ENCODE measurements around the gene PTPN3.

PTPN3 gene

DNA sequence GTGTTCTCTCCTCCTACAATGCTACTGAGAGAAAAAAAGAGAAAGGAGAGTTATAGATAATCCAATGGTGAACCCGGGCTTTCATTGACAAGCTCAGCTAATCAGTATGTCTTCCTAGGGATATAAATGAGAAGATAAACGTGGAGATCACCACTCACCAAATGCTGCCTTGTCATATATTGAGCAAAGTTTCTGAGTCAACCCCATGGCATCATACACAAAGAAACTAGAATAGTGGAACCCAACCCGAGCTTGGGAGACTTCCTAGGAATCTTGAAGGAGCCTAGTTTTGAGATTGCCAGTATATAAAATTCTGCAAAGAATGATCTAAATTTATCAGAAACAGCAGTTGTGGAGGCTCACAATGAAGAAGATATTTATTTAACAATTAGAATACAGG lies 47.8 kb downstream of the PTPN3 start:
- DNase-seq, result no peak

- no peak for DNase-seq
Measured at GRCh38 chr9:109449036-109449798, 48.9 kb downstream of the PTPN3 start.

DNA sequence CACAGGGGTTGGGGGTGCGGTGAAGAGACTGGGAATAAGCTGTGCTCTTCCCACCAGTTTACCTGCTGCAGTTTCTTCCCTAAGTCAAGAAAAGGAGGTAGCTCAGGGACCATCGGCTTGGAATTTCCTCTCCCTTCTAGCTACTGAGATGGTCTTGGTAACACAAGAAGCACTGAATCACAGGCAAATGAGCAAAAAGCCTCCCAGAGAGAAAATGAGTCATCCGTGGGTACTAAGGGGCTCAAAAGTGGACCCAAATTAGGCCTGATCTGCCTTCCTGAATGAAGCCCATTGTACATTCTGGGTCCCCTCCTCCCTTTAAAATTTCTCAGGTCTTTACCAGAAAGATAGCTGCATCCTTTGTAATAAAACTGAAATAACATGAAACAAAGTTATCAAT lies 49.9 kb downstream of the PTPN3 start:
- DNase-seq, result no peak

DNA sequence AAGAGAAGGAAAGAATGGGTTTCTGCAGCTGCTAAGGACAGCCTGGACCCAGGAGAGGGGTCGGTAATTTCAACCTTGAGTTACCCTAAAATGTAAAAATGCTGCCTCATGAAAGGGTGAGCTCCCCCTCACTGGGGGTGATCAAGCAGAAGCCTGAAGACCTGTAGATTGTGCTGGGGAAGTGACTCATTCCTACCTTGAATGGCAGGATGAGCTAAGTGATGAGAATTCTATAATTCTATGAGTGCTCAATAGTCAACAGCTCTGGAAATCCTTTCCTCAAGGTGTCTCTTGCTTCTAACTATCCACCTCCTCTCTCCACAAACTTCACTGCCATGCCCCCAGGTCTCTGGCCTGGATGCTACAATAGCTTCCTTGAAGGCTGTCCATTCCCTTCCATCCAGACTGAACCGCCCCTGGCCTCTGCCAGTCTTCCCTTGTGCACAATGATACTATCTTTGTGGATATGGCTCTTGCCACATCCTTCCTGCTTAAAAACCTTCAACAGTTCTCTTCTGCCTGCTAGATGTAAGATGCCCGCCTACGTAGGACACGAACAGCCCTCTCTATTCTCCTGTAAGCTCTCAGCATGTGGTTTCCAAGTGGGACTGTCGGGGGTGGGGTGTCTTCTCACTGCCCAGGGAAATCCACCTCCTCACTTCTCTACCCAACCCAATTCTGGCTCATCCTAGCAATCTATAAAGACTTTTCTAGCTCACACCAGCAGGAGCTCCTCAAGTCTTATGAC lies 50.6 kb downstream of the PTPN3 start:
- no peak for DNase-seq

GRCh38 chr9:109444771-109445320 lies 53.3 kb downstream of the PTPN3 start:
- DNase-seq, result no peak

DNA sequence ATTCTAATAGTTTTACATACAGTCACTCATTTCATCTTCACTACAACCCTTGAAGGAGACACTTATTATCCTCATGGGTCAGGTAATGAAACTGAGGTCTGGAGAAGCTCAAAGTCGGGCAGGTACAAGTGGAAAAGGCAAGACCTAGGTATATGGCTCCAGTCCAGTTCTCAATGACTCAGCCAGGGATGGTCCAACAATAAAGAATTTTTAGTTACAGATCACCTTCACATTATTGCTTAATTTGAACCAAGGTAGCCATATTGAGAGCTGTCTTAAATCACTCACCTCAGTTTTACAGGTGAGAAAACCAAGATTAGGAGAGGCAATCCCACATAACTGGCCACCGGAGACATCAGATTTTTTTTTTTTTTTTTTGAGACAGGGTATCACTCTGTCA lies 55.4 kb downstream of the PTPN3 start:
- no peak for DNase-seq

DNA sequence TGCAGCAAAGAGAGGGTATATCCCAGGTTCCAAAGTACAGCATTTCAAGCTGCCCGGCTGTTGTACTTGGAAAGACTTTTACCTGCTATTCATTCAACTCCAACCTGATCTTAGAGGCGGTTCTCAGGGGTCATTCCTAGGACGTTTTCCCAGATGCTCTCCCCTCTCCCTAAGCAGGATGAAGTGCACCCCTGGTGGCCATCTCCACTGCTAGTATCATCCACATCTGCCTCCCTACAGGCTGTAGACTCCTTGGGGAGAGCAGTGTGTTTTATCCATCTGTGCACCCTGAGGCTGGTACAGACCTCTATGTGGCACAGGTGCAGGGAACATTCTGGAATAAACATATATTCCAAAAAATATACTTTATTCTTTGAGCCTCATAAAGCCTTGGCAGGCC lies 56.8 kb downstream of the PTPN3 start:
- DNase-seq, result no peak

DNA sequence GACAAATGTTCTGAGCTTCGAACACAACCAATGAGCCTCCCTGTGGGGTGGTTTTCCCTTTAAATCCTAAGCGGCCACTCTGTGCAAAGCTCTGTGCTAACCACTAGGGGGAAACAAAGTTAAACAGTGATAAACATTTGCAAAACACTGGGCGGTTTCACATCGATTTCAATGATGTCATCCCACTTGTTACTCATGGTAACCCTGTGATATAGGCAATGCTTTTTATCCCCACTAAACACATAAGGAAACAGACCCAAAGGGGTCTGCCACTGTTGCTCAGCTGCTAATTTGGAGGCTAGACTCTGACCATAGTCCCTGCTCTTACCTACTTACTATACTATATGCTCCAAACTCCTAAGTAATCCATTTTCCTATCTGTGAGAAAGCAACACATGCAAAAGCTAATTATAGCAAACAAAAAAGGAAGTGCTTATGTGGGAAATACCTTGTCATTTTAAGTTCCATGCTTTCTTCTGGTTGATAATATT lies 57.3 kb downstream of the PTPN3 start:
- DNase-seq, result peak; percentile 12

GRCh38 chr9:109440117-109440515 lies 58.0 kb downstream of the PTPN3 start:
- no peak for DNase-seq

GRCh38 chr9:109439378-109440116 lies 58.6 kb downstream of the PTPN3 start:
- no peak for DNase-seq

DNA sequence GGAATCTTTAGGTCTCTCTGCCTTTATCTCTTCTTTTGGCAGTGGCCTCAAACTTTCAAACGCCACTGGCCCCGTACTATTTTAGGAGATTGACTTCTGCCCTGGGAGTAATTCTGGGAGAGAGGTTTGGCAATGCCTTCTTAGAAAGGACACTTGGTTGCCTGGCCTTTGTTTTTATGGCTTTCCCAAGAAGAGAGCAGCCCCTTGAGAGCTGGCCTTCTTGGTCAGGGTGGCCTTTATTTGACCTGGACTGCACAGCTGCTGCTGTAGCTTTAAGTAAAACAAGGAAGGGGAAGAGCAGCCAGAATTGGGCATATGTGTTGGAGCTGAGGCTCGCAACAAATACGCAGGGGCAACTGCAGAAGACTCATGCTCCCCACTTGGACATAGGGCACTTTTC lies 60.8 kb downstream of the PTPN3 start:
- DNase-seq, result no peak

DNA sequence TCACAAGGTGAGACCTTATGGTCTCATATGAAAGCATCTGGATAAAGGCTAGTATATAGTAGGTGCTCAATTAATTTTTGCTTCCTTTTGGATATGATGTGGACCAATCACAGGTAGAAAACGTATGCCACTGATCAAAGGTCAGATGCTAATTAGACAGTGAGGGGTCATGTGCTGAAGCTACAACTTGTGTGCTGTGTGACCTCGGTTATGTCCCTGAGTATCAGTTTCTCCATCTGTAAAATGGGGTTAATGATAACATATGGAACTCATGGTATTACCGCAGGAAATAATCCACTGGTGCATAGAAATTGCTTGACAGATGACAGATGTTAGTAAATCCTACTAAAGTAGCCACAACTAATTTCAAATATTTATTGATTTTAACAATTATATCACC lies 62.0 kb downstream of the PTPN3 start:
- DNase-seq, result no peak

- no peak for DNase-seq
Measured at GRCh38 chr9:109433476-109433875, 64.6 kb downstream of the PTPN3 start.

- DNase-seq, result no peak
Measured at GRCh38 chr9:109430231-109430630, 67.9 kb downstream of the PTPN3 start.

GRCh38 chr9:109428854-109429253 lies 69.3 kb downstream of the PTPN3 start:
- no peak for DNase-seq

GRCh38 chr9:109427886-109428285 lies 70.2 kb downstream of the PTPN3 start:
- DNase-seq, result no peak

GRCh38 chr9:109426626-109427402 lies 71.3 kb downstream of the PTPN3 start:
- no peak for DNase-seq

DNA sequence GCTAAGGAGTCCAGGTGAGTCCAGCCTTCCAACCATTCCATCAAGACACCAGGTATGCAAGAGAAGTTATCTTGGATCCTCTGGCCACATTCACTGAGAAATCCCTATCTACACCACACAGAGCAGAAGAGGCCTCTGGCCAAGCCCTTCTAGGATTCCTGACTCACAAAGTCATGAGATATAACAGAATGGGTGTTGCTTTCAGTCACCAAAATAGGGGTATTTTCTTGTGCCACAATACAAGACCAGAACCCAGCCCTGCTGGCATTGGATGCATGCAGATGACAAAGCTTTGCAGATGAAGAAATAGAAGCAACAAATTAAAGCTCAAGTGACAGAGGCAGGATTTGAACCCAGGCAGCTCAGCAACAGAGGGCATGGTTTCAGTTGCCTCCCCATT lies 73.5 kb downstream of the PTPN3 start:
- no peak for DNase-seq

GRCh38 chr9:109423877-109424276 lies 74.2 kb downstream of the PTPN3 start:
- DNase-seq, result no peak

DNA sequence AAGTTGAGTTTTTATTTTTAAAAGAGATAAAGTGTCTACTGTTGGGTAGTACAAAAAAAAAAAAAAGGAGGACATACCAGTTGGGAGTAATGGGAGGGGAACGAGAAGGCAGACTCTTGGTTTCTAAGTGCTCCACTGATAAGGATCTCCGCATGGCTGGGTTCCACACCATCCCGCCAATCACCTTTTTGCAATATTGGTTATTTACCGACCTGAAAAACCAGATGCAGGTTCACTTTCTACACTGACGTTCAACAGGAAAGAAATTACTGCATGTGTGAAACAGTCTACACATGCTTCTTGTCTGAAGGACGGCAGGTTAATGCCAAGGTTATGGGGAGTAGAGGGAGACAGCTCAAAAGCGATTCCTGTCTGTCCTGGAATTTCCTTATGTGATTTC lies 75.5 kb downstream of the PTPN3 start:
- DNase-seq, result no peak

DNA sequence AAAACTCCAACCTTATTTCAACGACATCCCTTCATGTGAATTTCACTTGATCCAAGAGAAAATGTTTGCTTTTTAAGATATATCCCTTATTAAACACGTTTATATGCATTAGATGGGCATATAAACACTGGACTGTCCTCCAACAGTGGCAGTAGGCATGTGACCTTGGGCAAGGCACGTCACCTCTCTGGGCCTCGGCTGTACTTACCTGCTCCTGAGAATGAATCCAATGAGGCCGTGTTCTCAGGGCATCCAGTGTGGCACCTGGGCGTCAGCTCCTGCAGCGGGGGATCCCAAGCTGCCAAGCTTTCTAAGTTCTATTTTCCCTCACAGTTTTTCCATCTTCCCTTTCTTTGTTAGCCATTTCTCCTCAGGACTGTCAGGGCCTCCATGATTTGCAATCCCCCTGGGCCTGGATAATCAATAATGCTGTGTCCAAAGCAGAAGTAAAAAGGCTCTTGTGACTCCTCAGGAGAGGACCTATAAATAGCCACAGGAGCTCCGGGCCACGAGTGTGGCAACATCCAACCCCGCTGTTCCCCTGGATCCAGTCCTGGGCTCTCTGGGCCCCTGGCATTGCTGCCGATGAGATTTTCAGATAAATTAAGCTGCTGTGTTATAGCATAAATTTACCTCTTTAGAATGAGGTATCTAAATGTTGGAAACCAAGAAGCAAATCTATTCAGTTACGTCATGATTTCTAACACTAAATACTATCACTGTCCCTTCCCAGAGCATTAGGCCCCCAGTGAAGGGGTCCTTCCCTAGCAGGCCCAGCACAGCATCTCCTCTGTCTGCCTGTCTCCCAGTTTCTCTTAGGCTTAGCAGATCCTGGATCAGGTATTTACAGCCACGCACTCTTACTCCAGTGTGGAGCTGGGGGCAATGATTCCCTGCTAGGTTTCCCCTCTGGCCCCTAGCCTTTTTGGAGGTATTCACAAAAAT lies 76.8 kb downstream of the PTPN3 start:
- DNase-seq, result no peak

Measured in stimulated activated CD4-positive, alpha-beta T cell treated with anti-CD3 and anti-CD28 coated beads, Interleukin-4, amount 100 ng/mL, for 1 hour (primary cell).